Measurements from ENCODE around the gene WDR76. TPM values are rescaled to one million over a fixed set of nuclear protein-coding genes. Genes with fewer than 3 reads are reported as not detected.

The WDR76 gene
- total and polyA plus RNA-seq, 2 experiments from 2014 or later: 1.8 to 7.6 TPM

- no peak overlapping the region for H2AFZ ChIP-seq
- H3K9me2 ChIP-seq (replicated peaks; ENCODE audit: insufficient read depth): no peaks in the 10 kb centered on the region
- no peaks in the 10 kb centered on the region for H3K27me3 ChIP-seq
- H4K20me1 ChIP-seq (ENCODE audit: insufficient read depth, poor library complexity, severe bottlenecking): no peaks in the 10 kb centered on the region
- WGBS (ENCODE audit: low lambda C conversion rate, missing lambda C conversion rate): 100% methylated on average over 2 of the region's 2 CpGs
- H3K4me1 ChIP-seq (ENCODE audit: insufficient read depth): no peaks in the 10 kb centered on the region
- H3K79me2 ChIP-seq: no peaks in the 10 kb centered on the region
- no peak for DNase-seq (ENCODE audit: low spot score)
- no peak overlapping the region for H3K4me2 ChIP-seq
- no peak for TF ChIP-seq EZH2phosphoT487 (IDR thresholded peaks at IDR 0.05; ENCODE audit: low read depth, severe bottlenecking, unreplicated experiment)
- no peak for TF ChIP-seq EZH2 (IDR thresholded peaks at IDR 0.05; ENCODE audit: borderline replicate concordance)
- TF ChIP-seq, protein P1, sequence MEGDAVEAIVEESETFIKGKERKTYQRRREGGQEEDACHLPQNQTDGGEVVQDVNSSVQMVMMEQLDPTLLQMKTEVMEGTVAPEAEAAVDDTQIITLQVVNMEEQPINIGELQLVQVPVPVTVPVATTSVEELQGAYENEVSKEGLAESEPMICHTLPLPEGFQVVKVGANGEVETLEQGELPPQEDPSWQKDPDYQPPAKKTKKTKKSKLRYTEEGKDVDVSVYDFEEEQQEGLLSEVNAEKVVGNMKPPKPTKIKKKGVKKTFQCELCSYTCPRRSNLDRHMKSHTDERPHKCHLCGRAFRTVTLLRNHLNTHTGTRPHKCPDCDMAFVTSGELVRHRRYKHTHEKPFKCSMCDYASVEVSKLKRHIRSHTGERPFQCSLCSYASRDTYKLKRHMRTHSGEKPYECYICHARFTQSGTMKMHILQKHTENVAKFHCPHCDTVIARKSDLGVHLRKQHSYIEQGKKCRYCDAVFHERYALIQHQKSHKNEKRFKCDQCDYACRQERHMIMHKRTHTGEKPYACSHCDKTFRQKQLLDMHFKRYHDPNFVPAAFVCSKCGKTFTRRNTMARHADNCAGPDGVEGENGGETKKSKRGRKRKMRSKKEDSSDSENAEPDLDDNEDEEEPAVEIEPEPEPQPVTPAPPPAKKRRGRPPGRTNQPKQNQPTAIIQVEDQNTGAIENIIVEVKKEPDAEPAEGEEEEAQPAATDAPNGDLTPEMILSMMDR (IDR thresholded peaks at IDR 0.05; ENCODE audit: poor library complexity): no peak
- H3K27ac ChIP-seq: no peak overlapping the region
- H3K4me3 ChIP-seq: no peak overlapping the region
- no peaks in the 10 kb centered on the region for H3K9me3 ChIP-seq (ENCODE audit: low read depth)
- no peaks in the 10 kb centered on the region for H3K36me3 ChIP-seq (replicated peaks; ENCODE audit: insufficient read depth, low read depth)
Observed at GRCh38 chr15:43871835-43872234, 45.0 kb downstream of the WDR76 start.

GRCh38 chr15:43872416-43873020 is 45.7 kb downstream of the WDR76 start:
- TF ChIP-seq, protein P1 (IDR thresholded peaks at IDR 0.05; ENCODE audit: poor library complexity): peak; percentile 74
- TF ChIP-seq EZH2phosphoT487 (IDR thresholded peaks at IDR 0.05; ENCODE audit: low read depth, severe bottlenecking, unreplicated experiment): no peak
- H3K9me2 ChIP-seq (replicated peaks; ENCODE audit: insufficient read depth): no peaks in the 10 kb centered on the region
- no peaks in the 10 kb centered on the region for H3K79me2 ChIP-seq
- no peaks in the 10 kb centered on the region for H3K4me1 ChIP-seq (ENCODE audit: insufficient read depth)
- peak; percentile 88 for DNase-seq (ENCODE audit: low spot score)
- H3K27me3 ChIP-seq: no peaks in the 10 kb centered on the region
- WGBS (ENCODE audit: low lambda C conversion rate, missing lambda C conversion rate): 66% methylated on average over 6 of the region's 6 CpGs
- H3K27ac ChIP-seq: no peak overlapping the region
- no peaks in the 10 kb centered on the region for H3K9me3 ChIP-seq (ENCODE audit: low read depth)
- H4K20me1 ChIP-seq (ENCODE audit: insufficient read depth, poor library complexity, severe bottlenecking): no peaks in the 10 kb centered on the region
- no peaks in the 10 kb centered on the region for H3K36me3 ChIP-seq (replicated peaks; ENCODE audit: insufficient read depth, low read depth)
- no peak overlapping the region for H3K4me3 ChIP-seq
- no peak overlapping the region for H3K4me2 ChIP-seq
- no peak overlapping the region for H2AFZ ChIP-seq

DNA sequence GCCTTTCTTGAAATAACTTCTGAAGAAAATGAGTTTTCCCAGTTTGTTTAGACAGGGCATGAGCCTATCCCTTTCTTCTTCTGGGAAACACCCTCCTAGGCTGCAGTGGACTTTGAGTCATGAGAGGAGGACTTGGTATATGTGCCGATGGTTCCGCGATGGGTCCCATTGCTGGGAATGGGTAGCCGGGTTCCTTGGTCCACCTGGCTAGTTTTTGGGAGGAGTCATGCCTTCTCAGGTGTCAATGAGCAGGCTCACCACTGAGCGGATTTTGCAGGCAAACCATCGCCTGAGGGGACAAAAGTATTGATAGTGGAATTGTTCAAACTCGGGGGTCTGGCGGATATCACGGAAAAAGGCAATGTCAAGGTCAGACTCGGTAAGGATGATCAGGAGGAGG is 46.8 kb downstream of the WDR76 start:
- WGBS (ENCODE audit: low lambda C conversion rate, missing lambda C conversion rate): 95% methylated on average over 10 of the region's 10 CpGs
- Histone ChIP-seq H3K27me3 (no peaks in the 10 kb centered on the region), H3K9me2 (replicated peaks; ENCODE audit: insufficient read depth) (no peaks in the 10 kb centered on the region), H3K79me2 (no peaks in the 10 kb centered on the region), H4K20me1 (ENCODE audit: insufficient read depth, poor library complexity, severe bottlenecking) (no peaks in the 10 kb centered on the region), H3K36me3 (replicated peaks; ENCODE audit: insufficient read depth, low read depth) (no peaks in the 10 kb centered on the region), H3K4me2 (no peak overlapping the region), H3K4me1 (ENCODE audit: insufficient read depth) (no peaks in the 10 kb centered on the region), H3K9me3 (ENCODE audit: low read depth) (no peaks in the 10 kb centered on the region), H2AFZ (no peak overlapping the region), H3K4me3 (no peak overlapping the region), H3K27ac (no peak overlapping the region)
- TF ChIP-seq EZH2 (IDR thresholded peaks at IDR 0.05; ENCODE audit: borderline replicate concordance): no peak
- TF ChIP-seq, protein P1 (IDR thresholded peaks at IDR 0.05; ENCODE audit: poor library complexity): no peak
- no peak for DNase-seq (ENCODE audit: low spot score)

- H3K4me3 ChIP-seq: no peak overlapping the region
- no peaks in the 10 kb centered on the region for H4K20me1 ChIP-seq (ENCODE audit: insufficient read depth, poor library complexity, severe bottlenecking)
- no peak for DNase-seq (ENCODE audit: low spot score)
- H3K79me2 ChIP-seq: no peaks in the 10 kb centered on the region
- TF ChIP-seq, protein P1 (IDR thresholded peaks at IDR 0.05; ENCODE audit: poor library complexity): no peak
- TF ChIP-seq EZH2phosphoT487 (IDR thresholded peaks at IDR 0.05; ENCODE audit: low read depth, severe bottlenecking, unreplicated experiment) (no peak), EZH2 (IDR thresholded peaks at IDR 0.05; ENCODE audit: borderline replicate concordance) (no peak)
- H3K36me3 ChIP-seq (replicated peaks; ENCODE audit: insufficient read depth, low read depth): no peaks in the 10 kb centered on the region
- no peaks in the 10 kb centered on the region for H3K9me2 ChIP-seq (replicated peaks; ENCODE audit: insufficient read depth)
- no peaks in the 10 kb centered on the region for H3K9me3 ChIP-seq (ENCODE audit: low read depth)
- H3K27ac ChIP-seq: no peak overlapping the region
- 100% methylated on average over 3 of the region's 3 CpGs for WGBS (ENCODE audit: low lambda C conversion rate, missing lambda C conversion rate)
- no peak overlapping the region for H2AFZ ChIP-seq
- no peak overlapping the region for H3K4me2 ChIP-seq
- peaks cover 10% of the 10 kb centered on the region for H3K4me1 ChIP-seq (ENCODE audit: insufficient read depth)
- no peaks in the 10 kb centered on the region for H3K27me3 ChIP-seq
Observed at GRCh38 chr15:43876872-43877271, 50.1 kb downstream of the WDR76 start.

Measured in hepatocyte (in vitro differentiated cells).